Body of pancreas (tissue), 4 donors: Measurements from ENCODE around the gene CMIP. TPM values are rescaled to one million over a fixed set of nuclear protein-coding genes. Genes with fewer than 3 reads are reported as not detected.

Source experiments
- ATAC-seq: fragments of 150-250 bp; one replicate; pipeline ENCODE4 v1.9.1; 2016
- DNase-seq, 4 donors: peaks; one replicate each; pipeline ENCODE4 v3.0.0-alpha.2; 2019
- H3K27ac ChIP-seq, 4 donors: fragments of 200-600 bp; sonication (generic); 1 replicate in 3 of 4; 2 replicates in 1 of 4; pipeline versions ENCODE4 v1.5.1 to v1.6.1; 2016 to 2019; ENCODE audit warnings: mild to moderate bottlenecking in 1 of 4, mixed read lengths in 1 of 4, moderate library complexity in 1 of 4
- H3K27me3 ChIP-seq, 2 donors: fragments of 200-600 bp; sonication (generic); one replicate each; pipeline ENCODE4 v1.6.0; 2016; ENCODE audit warnings: mild to moderate bottlenecking in 1 of 2
- H3K36me3 ChIP-seq, 2 donors: fragments of 200-600 bp; sonication (generic); replicated peaks in 1 of 2; 2 replicates each; pipeline ENCODE4 v1.5.1; 2016; ENCODE audit warnings: low read depth in 2 of 2; ENCODE audit not compliant: insufficient read depth in 1 of 2
- H3K4me1 ChIP-seq: fragments of 200-600 bp; sonication (generic); one replicate; pipeline ENCODE4 v1.6.0; 2016
- H3K4me3 ChIP-seq, 2 donors: fragments of 200-600 bp; sonication (generic); 1 replicate in 1 of 2; 2 replicates in 1 of 2; pipeline ENCODE4 v1.5.1; 2016 to 2019
- H3K9me3 ChIP-seq, 3 donors: fragments of 200-600 bp; sonication (generic); 1 replicate in 2 of 3; 2 replicates in 1 of 3; pipeline ENCODE4 v1.5.1; 2016
- CTCF ChIP-seq, 7 experiments: fragments of 450-650 bp in 4 of 7; fragments of 200-600 bp in 3 of 7; sonication (generic) in 3 of 7; IDR thresholded peaks; one replicate each; pipeline ENCODE4 v1.5.1; 2016 to 2019; ENCODE audit warnings: antibody characterized with exemption in 7 of 7
- POLR2A ChIP-seq, 3 donors: fragments of 450-650 bp; IDR thresholded peaks; one replicate each; pipeline ENCODE4 v1.6.1; 2016; ENCODE audit warnings: antibody characterized with exemption in 3 of 3, mild to moderate bottlenecking in 2 of 3
- WGBS, 2 donors: methylation state at CpG; one replicate each; pipeline ENCODE4 v1.1.5; 2017; 5-methylcytosine and 5-hydroxymethylcytosine counted together
- intact Hi-C: fragments of 100-400 bp; cut with DNase I; formaldehyde crosslinking; loops from one replicate; pipeline ENCODE4 v1.15.1; 2023
- total RNA-seq, 2 donors: library from RNA; depleted of rRNA; stranded (reverse); fragments of >200 nt; gene quantifications; one replicate each; pipeline ENCODE4 v1.1.0, GENCODE V29; 2016

CMIP gene
- total RNA-seq, 2 donors from 2014 or later = 18.7 to 18.8 TPM

GRCh38 chr16:81546781-81547180 lies 102.2 kb downstream of the CMIP start:
- DNase-seq (no peak), ATAC-seq (no peak)
- Histone ChIP-seq H3K27ac (no peak overlapping the region), H3K9me3 (no peaks in the 10 kb centered on the region), H3K4me1 (peaks cover 34% of the 10 kb centered on the region), H3K4me3 (no peak overlapping the region), H3K36me3 (no peaks in the 10 kb centered on the region), H3K27me3 (no peaks in the 10 kb centered on the region)
- TF ChIP-seq CTCF (IDR thresholded peaks at IDR 0.05) (no peak), POLR2A (IDR thresholded peaks at IDR 0.05) (no peak)
- intact Hi-C loops = no loop called here
- 93 to 97% methylated on average over 14 of the region's 14 CpGs for WGBS, 2 donors

- intact Hi-C loops = no loop called here
- peaks cover 39% of the 10 kb centered on the region for H3K4me1 ChIP-seq
- WGBS, 2 donors = 87 to 93% methylated on average over 15 of the region's 15 CpGs
- H3K4me3 ChIP-seq = no peak overlapping the region
- H3K36me3 ChIP-seq = no peaks in the 10 kb centered on the region
- no peak for ATAC-seq
- H3K9me3 ChIP-seq = no peaks in the 10 kb centered on the region
- no peak for TF ChIP-seq CTCF (IDR thresholded peaks at IDR 0.05)
- TF ChIP-seq POLR2A (IDR thresholded peaks at IDR 0.05) = no peak
- no peak overlapping the region for H3K27ac ChIP-seq
- no peaks in the 10 kb centered on the region for H3K27me3 ChIP-seq
- DNase-seq = no peak
These were observed 102.8 kb downstream of the CMIP start for GRCh38 chr16:81547194-81547938.

- ATAC-seq (no peak), DNase-seq (no peak)
- H3K9me3 ChIP-seq = no peaks in the 10 kb centered on the region
- intact Hi-C loops = no loop called here
- H3K4me1 ChIP-seq = peaks cover 39% of the 10 kb centered on the region
- TF ChIP-seq POLR2A (IDR thresholded peaks at IDR 0.05) = no peak
- TF ChIP-seq CTCF (IDR thresholded peaks at IDR 0.05) = no peak
- no peak overlapping the region for H3K4me3 ChIP-seq
- H3K27me3 ChIP-seq = no peaks in the 10 kb centered on the region
- no peak overlapping the region for H3K27ac ChIP-seq
- H3K36me3 ChIP-seq = no peaks in the 10 kb centered on the region
- WGBS, 2 donors = 77 to 93% methylated on average over 5 of the region's 5 CpGs
These were observed 103.3 kb downstream of the CMIP start for GRCh38 chr16:81547939-81548216.

GRCh38 chr16:81548551-81548875 lies 103.9 kb downstream of the CMIP start:
- WGBS, 2 donors = 86% methylated on average over 3 of the region's 3 CpGs
- intact Hi-C loops = no loop called here
- DNase-seq (no peak), ATAC-seq (no peak)
- Histone ChIP-seq H3K36me3 (no peaks in the 10 kb centered on the region), H3K27me3 (no peaks in the 10 kb centered on the region), H3K4me3 (no peak overlapping the region), H3K27ac (peak overlapping the region in 3 of 4 donors; percentile 3 to 60 (median 15)), H3K9me3 (no peaks in the 10 kb centered on the region), H3K4me1 (peaks cover 39% of the 10 kb centered on the region)
- TF ChIP-seq POLR2A (IDR thresholded peaks at IDR 0.05) (no peak), CTCF (IDR thresholded peaks at IDR 0.05) (no peak)

GRCh38 chr16:81548876-81549546 lies 104.4 kb downstream of the CMIP start:
- 36 to 42% methylated on average over 5 to 10 of the region's 10 CpGs for WGBS, 2 donors
- H3K9me3 ChIP-seq = no peaks in the 10 kb centered on the region
- no peak for TF ChIP-seq CTCF (IDR thresholded peaks at IDR 0.05)
- TF ChIP-seq POLR2A (IDR thresholded peaks at IDR 0.05) = no peak
- peak overlapping the region in 3 of 4 donors; percentile 3 to 60 (median 15) for H3K27ac ChIP-seq
- no peaks in the 10 kb centered on the region for H3K27me3 ChIP-seq
- DNase-seq = peak; percentile 48 to 82 (median 72)
- H3K4me3 ChIP-seq = no peak overlapping the region
- peak; percentile 70 for ATAC-seq
- H3K36me3 ChIP-seq = no peaks in the 10 kb centered on the region
- peaks cover 40% of the 10 kb centered on the region for H3K4me1 ChIP-seq
- intact Hi-C loops = no loop called here
